OCI-LY7 (cell line): ENCODE results near the gene RFNG.
A peak's percentile ranks its signal among the peaks of the same experiment; 100 is the strongest.

ENCODE experiments used
- EZH2phosphoT487 ChIP-seq: fragments of 200-600 bp; sonication (generic); IDR thresholded peaks from 2 replicates; pipeline ENCODE4 v1.6.1; 2018; ENCODE audit warnings: low read depth, borderline replicate concordance, mild to moderate bottlenecking, mixed run types, antibody characterized with exemption, low read length, moderate library complexity, mixed read lengths
- TF ChIP-seq, protein P1 (sequence below): fragments of 200-600 bp; sonication (generic); conservative IDR thresholded peaks from 2 replicates; pipeline ENCODE4 v1.5.1; 2014; ENCODE audit warnings: mild to moderate bottlenecking, antibody characterized with exemption, low read length, moderate library complexity, mixed read lengths

DNA sequence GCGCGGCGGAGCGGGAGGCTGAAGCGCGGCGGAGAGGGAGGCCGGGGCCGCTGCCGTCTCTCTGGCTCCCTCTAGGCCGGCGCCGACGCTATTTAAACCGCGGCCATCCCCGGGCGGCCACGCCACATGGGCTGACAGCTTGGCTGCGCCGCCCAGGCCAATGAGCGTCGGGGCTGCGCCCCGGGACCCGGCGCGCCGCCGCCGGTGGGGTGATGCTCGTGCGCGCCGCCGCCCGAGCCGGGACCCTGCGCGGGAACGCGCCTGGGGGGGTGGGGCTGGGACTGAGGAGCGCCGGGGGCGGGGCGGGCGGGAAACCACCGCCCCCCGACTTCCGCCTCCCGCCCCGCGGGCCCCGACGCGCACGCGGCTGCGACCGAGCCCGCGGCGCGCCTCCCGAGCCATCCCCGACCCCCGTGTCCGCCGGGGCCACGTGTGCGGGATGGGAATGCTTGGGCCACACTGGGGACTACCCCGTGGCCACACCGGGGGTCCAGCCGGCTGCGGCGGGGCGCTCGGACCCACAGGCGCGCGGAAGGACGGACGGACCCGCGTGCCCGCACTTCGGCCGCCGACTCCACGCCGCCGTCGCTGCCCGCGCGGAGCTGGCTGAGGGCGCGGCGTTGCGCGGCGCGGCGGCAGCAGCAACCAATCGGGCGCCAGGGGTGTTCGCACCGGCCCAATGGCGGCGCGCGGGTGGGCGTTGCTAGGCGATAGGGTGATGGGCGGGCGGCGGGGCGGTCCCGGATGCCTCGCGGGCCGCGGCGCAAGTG lies 46.7 kb upstream of the RFNG start, which contains the start of gene FASN:
- TF ChIP-seq, protein P1, sequence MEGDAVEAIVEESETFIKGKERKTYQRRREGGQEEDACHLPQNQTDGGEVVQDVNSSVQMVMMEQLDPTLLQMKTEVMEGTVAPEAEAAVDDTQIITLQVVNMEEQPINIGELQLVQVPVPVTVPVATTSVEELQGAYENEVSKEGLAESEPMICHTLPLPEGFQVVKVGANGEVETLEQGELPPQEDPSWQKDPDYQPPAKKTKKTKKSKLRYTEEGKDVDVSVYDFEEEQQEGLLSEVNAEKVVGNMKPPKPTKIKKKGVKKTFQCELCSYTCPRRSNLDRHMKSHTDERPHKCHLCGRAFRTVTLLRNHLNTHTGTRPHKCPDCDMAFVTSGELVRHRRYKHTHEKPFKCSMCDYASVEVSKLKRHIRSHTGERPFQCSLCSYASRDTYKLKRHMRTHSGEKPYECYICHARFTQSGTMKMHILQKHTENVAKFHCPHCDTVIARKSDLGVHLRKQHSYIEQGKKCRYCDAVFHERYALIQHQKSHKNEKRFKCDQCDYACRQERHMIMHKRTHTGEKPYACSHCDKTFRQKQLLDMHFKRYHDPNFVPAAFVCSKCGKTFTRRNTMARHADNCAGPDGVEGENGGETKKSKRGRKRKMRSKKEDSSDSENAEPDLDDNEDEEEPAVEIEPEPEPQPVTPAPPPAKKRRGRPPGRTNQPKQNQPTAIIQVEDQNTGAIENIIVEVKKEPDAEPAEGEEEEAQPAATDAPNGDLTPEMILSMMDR = peak; percentile 70
- no peak for TF ChIP-seq EZH2phosphoT487
